ENCODE measurements around the gene LRRC38.
A peak's percentile ranks its signal among the peaks of the same experiment; 100 is the strongest.

LRRC38 gene

GRCh38 chr1:13517193-13517812 is 3.5 kb upstream of the LRRC38 start:
- DNase-seq, result no peak

GRCh38 chr1:13516606-13517005 is 2.8 kb upstream of the LRRC38 start:
- DNase-seq, result no peak

- no peak for DNase-seq
Observed at GRCh38 chr1:13514821-13515220, 1.0 kb upstream of the LRRC38 start.

GRCh38 chr1:13513063-13513894 is 524 bp downstream of the LRRC38 start:
- peak; percentile 68 for DNase-seq

GRCh38 chr1:13512472-13512871 is 1.3 kb downstream of the LRRC38 start:
- DNase-seq, result peak; percentile 16

GRCh38 chr1:13510499-13510898 is 3.3 kb downstream of the LRRC38 start:
- DNase-seq, result no peak

- DNase-seq, result no peak
Observed at GRCh38 chr1:13507075-13507474, 6.7 kb downstream of the LRRC38 start.

- DNase-seq, result no peak
Observed at GRCh38 chr1:13505020-13505419, 8.8 kb downstream of the LRRC38 start.

- no peak for DNase-seq
Observed at GRCh38 chr1:13500806-13501205, 13.0 kb downstream of the LRRC38 start.

GRCh38 chr1:13499422-13499821 is 14.4 kb downstream of the LRRC38 start:
- DNase-seq, result no peak

GRCh38 chr1:13498553-13498952 is 15.2 kb downstream of the LRRC38 start:
- no peak for DNase-seq

GRCh38 chr1:13495186-13495585 is 18.6 kb downstream of the LRRC38 start:
- DNase-seq, result no peak

- no peak for DNase-seq
Observed at GRCh38 chr1:13494712-13495111, 19.1 kb downstream of the LRRC38 start.

- DNase-seq, result no peak
Observed at GRCh38 chr1:13494025-13494424, 19.8 kb downstream of the LRRC38 start.

GRCh38 chr1:13492711-13493110 is 21.1 kb downstream of the LRRC38 start:
- no peak for DNase-seq

GRCh38 chr1:13487957-13488356 is 25.8 kb downstream of the LRRC38 start:
- no peak for DNase-seq

GRCh38 chr1:13487143-13487868 is 26.5 kb downstream of the LRRC38 start:
- DNase-seq, result no peak

GRCh38 chr1:13483946-13484345 is 29.9 kb downstream of the LRRC38 start:
- DNase-seq, result no peak

GRCh38 chr1:13482600-13482999 is 31.2 kb downstream of the LRRC38 start:
- DNase-seq, result no peak

- DNase-seq, result no peak
Observed at GRCh38 chr1:13479171-13479856, 34.5 kb downstream of the LRRC38 start.

GRCh38 chr1:13478692-13479091 is 35.1 kb downstream of the LRRC38 start:
- no peak for DNase-seq

- DNase-seq, result peak; percentile 2
Observed at GRCh38 chr1:13469343-13469742, 44.5 kb downstream of the LRRC38 start.

GRCh38 chr1:13465515-13465914 is 48.3 kb downstream of the LRRC38 start:
- DNase-seq, result no peak
